ENCODE measurements around the gene ZNF460. TPM values are rescaled to one million over a fixed set of nuclear protein-coding genes. Genes with fewer than 3 reads are reported as not detected.

The ZNF460 gene
- total and polyA plus RNA-seq, 2 of the 13 experiments (the other 11 are each of a cell fraction or from before 2014, with no cell fraction given): 14.5 to 44.8 TPM

GRCh38 chr19:57280165-57280961, at the start of gene ZNF460 (continued):
- TF ChIP-seq GMEB1 (CRISPR knock-in tag; IDR thresholded peaks at IDR 0.05; ENCODE audit: borderline replicate concordance): peak; percentile 96
- no peak for TF ChIP-seq ZNF839 (CRISPR knock-in tag; IDR thresholded peaks at IDR 0.05; ENCODE audit: borderline replicate concordance)
- no peak for TF ChIP-seq ZNF354B (CRISPR knock-in tag; IDR thresholded peaks at IDR 0.05)
- no peak for TF ChIP-seq MIER2 (CRISPR knock-in tag; IDR thresholded peaks at IDR 0.05)
- peak; percentile 100 for TF ChIP-seq ZFX (CRISPR knock-in tag; IDR thresholded peaks at IDR 0.05; ENCODE audit: low read depth)
- no peak for TF ChIP-seq AGO1 (IDR thresholded peaks at IDR 0.05; ENCODE audit: low read depth, low read length, poor library complexity, severe bottlenecking)
- no peak for TF ChIP-seq ZNF382 (CRISPR knock-in tag; IDR thresholded peaks at IDR 0.05; ENCODE audit: borderline replicate concordance)
- TF ChIP-seq ZNF790 (CRISPR knock-in tag; IDR thresholded peaks at IDR 0.05; ENCODE audit: borderline replicate concordance): peak; percentile 73; the same call in 1 of the 2 replicates
- no peak for TF ChIP-seq ZNF768 (CRISPR knock-in tag; IDR thresholded peaks at IDR 0.05)
- no peak for TF ChIP-seq SOX6 (IDR thresholded peaks at IDR 0.05)
- peak; percentile 48; the same call in 1 of the 2 replicates for TF ChIP-seq SOX6 (CRISPR knock-in tag; IDR thresholded peaks at IDR 0.05)
- TF ChIP-seq NFIC (IDR thresholded peaks at IDR 0.05; ENCODE audit: low read length): no peak
- TF ChIP-seq ZNF737 (CRISPR knock-in tag; IDR thresholded peaks at IDR 0.05; ENCODE audit: borderline replicate concordance): no peak
- peak; percentile 84 for TF ChIP-seq ZNF501 (CRISPR knock-in tag; IDR thresholded peaks at IDR 0.05)
- peak; percentile 92 for TF ChIP-seq ZBTB7B (CRISPR knock-in tag; IDR thresholded peaks at IDR 0.05)
- peak; percentile 93 for TF ChIP-seq ZNF563 (CRISPR knock-in tag; IDR thresholded peaks at IDR 0.05)
- peak; percentile 69; the same call in 1 of the 2 replicates for TF ChIP-seq ZNF546 (CRISPR knock-in tag; conservative IDR thresholded peaks at IDR 0.05)
- TF ChIP-seq FOXC1 (CRISPR knock-in tag; IDR thresholded peaks at IDR 0.05; ENCODE audit: borderline replicate concordance): peak; percentile 76; the same call in 1 of the 2 replicates
- peak; percentile 96 for TF ChIP-seq PHF8 (CRISPR knock-in tag; IDR thresholded peaks at IDR 0.05)
- TF ChIP-seq ZNF710 (CRISPR knock-in tag; IDR thresholded peaks at IDR 0.05; ENCODE audit: borderline replicate concordance): no peak
- TF ChIP-seq ARID2 (CRISPR knock-in tag; IDR thresholded peaks at IDR 0.05; ENCODE audit: borderline replicate concordance): 0 out of 2 replicates have a peak, but pooled peaks have one; percentile 79
- 0 out of 2 replicates have a peak, but pooled peaks have one; percentile 38 for TF ChIP-seq PCBP1 (IDR thresholded peaks at IDR 0.05; ENCODE audit: borderline replicate concordance, low read depth, low read length)
- peak; percentile 30; the same call in 1 of the 2 replicates for TF ChIP-seq ZMAT3 (CRISPR knock-in tag; conservative IDR thresholded peaks at IDR 0.05)
- no peak for TF ChIP-seq DDIT3 (CRISPR knock-in tag; IDR thresholded peaks at IDR 0.05)
- TF ChIP-seq SALL2 (CRISPR knock-in tag; IDR thresholded peaks at IDR 0.05): peak; percentile 21; the same call in 1 of the 2 replicates
- no peak for TF ChIP-seq SMAD9 (CRISPR knock-in tag; IDR thresholded peaks at IDR 0.05)
- no peak for TF ChIP-seq TEAD2 (CRISPR knock-in tag; IDR thresholded peaks at IDR 0.05)
- TF ChIP-seq RFX1 (IDR thresholded peaks at IDR 0.05): no peak
